Transverse colon (tissue), 4 donors: ENCODE measurements around the gene TPO.

Source experiments
- EP300 ChIP-seq: sonication (generic); formaldehyde crosslinking; IDR thresholded peaks from one replicate; pipeline ENCODE4 v1.6.1; 2017; ENCODE audit warnings: antibody characterized with exemption, low read depth
- POLR2A ChIP-seq: fragments of 450-650 bp; IDR thresholded peaks from one replicate; pipeline ENCODE4 v1.6.1; 2016; ENCODE audit warnings: antibody characterized with exemption, mild to moderate bottlenecking, moderate library complexity
- POLR2AphosphoS5 ChIP-seq, 3 donors: sonication (generic); formaldehyde crosslinking; IDR thresholded peaks; one replicate each; pipeline ENCODE4 v1.6.1; 2016; ENCODE audit warnings: antibody characterized with exemption in 3 of 3
- TF ChIP-seq, protein P1 (sequence below), 5 experiments: fragments of 200-600 bp in 3 of 5; fragments of 450-650 bp in 2 of 5; sonication (generic) in 3 of 5; IDR thresholded peaks; 1 replicate in 2 of 5; 2 replicates in 3 of 5; pipeline ENCODE4 v1.5.1; 2016 to 2017; ENCODE audit warnings: antibody characterized with exemption in 5 of 5, inconsistent platforms in 3 of 5, mild to moderate bottlenecking in 2 of 5, moderate library complexity in 1 of 5

DNA sequence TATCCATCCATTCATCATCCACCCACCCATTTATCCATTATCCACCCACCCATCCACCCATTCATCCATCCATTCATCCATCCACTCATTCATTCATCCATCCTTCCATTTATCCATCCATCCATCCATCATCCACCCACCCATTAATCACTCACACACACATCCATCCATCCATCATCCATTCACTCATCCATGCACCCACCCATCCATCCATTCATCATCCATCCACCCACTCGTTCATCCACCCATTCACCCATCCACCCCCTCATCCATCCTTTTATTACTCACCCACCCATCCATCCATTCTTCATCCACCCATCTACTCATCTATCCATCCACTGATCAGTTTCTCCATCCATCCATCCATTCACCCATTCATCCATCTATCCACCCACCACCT is 8.1 kb upstream of the TPO start:
- TF ChIP-seq, protein P1, sequence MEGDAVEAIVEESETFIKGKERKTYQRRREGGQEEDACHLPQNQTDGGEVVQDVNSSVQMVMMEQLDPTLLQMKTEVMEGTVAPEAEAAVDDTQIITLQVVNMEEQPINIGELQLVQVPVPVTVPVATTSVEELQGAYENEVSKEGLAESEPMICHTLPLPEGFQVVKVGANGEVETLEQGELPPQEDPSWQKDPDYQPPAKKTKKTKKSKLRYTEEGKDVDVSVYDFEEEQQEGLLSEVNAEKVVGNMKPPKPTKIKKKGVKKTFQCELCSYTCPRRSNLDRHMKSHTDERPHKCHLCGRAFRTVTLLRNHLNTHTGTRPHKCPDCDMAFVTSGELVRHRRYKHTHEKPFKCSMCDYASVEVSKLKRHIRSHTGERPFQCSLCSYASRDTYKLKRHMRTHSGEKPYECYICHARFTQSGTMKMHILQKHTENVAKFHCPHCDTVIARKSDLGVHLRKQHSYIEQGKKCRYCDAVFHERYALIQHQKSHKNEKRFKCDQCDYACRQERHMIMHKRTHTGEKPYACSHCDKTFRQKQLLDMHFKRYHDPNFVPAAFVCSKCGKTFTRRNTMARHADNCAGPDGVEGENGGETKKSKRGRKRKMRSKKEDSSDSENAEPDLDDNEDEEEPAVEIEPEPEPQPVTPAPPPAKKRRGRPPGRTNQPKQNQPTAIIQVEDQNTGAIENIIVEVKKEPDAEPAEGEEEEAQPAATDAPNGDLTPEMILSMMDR (IDR thresholded peaks at IDR 0.05), result no peak
- no peak for TF ChIP-seq EP300
- TF ChIP-seq POLR2AphosphoS5 (IDR thresholded peaks at IDR 0.05), result no peak
- no peak for TF ChIP-seq POLR2A
